Glomerular visceral epithelial cell (primary cell): ENCODE measurements around the gene HPS3.
"Not testable (repeated sequence)": the region's sequence is repeated elsewhere in the genome, so short reads cannot be mapped to it uniquely, and the experiment has no call there.

Experiments used
- DNase-seq: peaks from one replicate; pipeline ENCODE4 v3.0.0-alpha.2; 2016; ENCODE audit errors: extremely low spot score

Gene HPS3, protein sequence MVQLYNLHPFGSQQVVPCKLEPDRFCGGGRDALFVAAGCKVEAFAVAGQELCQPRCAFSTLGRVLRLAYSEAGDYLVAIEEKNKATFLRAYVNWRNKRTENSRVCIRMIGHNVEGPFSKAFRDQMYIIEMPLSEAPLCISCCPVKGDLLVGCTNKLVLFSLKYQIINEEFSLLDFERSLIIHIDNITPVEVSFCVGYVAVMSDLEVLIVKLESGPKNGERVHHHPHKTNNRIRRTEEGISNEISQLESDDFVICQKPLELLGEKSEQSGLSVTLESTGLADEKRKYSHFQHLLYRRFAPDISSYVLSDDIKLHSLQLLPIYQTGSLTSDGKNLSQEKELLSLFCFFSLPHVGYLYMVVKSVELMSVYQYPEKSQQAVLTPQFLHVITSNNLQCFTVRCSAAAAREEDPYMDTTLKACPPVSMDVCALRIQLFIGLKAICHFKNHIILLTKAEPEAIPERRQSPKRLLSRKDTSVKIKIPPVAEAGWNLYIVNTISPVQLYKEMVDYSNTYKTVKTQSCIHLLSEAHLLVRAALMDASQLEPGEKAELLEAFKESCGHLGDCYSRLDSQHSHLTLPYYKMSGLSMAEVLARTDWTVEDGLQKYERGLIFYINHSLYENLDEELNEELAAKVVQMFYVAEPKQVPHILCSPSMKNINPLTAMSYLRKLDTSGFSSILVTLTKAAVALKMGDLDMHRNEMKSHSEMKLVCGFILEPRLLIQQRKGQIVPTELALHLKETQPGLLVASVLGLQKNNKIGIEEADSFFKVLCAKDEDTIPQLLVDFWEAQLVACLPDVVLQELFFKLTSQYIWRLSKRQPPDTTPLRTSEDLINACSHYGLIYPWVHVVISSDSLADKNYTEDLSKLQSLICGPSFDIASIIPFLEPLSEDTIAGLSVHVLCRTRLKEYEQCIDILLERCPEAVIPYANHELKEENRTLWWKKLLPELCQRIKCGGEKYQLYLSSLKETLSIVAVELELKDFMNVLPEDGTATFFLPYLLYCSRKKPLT

DNA sequence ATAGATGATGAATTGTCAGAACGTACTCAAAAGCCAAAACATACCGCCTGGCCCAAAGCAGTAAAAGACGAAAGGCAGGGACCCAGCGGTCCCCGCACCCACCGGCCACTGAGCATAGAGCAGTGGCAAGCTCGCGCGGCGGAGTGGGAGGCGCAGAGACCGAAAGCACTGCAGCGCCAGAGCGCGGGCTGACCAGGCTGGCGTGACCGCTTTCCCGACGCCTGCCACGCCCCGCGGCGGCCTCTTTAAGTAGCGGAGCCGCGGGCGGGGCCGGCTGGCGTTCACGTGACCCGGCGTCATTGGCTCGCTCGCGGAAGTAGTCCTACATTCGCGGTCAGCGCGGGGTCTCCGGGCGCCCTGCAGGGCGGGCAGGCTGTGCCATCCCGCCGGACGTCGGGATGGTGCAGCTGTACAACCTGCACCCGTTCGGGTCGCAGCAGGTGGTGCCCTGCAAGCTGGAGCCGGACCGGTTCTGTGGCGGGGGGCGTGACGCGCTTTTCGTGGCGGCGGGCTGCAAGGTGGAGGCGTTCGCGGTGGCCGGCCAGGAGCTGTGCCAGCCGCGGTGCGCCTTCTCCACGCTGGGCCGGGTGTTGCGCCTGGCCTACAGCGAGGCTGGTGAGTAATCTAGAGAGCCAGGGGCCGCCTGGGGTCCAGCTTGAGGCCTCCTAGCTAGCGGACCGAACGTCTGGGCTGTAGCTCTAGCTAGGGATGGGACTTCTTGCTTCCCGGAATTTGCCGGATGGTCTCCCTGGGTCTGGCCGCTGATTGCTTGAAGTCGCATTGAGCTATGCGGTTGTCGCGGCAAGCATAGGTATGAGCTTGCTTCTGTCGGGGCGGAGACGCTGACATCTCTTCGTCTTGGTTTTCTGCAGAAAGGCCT is at the start of gene HPS3:
HPS3 (plus strand) TSS at position 313 of the 880 bp plus-strand sequence; CDS start at position 399, 86 bp downstream.
- peak; percentile 92 for DNase-seq

DNA sequence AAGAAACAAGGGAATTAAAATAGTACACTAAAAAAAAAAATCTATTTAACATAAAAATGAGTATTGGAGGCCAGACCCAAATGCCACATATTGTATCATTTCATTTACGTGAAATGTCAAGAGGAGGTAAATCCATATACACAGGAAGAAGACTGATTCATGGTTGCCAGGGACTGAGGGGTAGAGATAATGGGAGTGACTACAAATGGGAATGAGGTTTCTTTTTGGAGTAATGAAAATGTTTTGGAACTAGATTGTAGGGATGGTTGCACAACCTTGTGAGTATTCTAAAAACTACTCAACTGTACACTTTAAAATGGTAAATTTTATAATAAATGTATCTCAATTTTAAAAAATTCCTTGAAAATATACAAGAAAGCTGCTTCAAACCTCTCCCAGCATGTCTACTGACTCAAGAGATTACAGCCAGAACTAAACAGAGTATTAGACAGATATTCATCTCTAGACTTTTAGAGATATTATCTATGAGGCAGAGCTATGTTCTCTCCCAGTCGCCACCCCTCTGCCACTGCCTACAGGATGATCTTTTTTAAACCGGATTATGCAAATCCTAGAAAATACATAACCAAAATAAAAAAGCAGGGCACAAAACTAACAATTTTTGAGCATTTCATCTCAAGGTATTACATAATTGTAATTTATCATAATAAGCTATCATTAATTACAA is 49.3 kb upstream of the HPS3 start:
- DNase-seq = no peak

DNA sequence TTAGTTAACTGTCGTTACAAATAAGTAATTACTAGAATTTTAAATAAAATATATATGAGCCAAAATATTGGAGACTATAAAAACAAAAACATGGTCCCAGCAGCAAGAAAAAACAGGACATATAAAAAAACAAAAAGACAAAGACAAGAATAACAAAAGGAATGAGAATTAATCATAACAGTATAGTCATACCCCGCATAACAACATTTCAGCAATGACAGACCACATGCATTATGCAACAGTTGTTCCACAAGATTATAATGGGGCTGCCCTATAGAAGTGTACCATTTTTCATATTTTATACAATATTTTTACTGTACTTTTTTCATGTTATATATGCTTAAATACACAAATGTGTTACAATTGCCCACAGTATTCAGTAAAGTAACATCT is 48.7 kb upstream of the HPS3 start:
- peak; percentile 4 for DNase-seq

DNA sequence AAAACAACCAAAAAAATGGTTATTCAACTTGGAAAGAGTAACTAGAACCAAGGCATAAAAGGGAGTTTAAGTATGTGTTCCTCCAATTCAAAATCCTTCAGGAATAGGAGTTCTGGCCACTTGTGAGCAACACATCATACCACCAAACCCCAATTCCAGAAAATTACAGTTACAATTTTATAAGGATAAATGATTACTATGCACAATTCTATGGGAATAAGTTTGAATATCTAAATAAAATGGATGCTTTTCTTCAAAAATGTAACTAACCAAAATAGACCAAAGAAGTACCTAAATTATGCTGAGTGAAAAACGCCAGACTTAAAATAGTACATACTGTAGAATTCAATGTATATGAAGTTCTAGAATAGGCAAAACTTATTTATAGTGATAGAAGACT is 47.7 kb upstream of the HPS3 start:
- no peak for DNase-seq

DNA sequence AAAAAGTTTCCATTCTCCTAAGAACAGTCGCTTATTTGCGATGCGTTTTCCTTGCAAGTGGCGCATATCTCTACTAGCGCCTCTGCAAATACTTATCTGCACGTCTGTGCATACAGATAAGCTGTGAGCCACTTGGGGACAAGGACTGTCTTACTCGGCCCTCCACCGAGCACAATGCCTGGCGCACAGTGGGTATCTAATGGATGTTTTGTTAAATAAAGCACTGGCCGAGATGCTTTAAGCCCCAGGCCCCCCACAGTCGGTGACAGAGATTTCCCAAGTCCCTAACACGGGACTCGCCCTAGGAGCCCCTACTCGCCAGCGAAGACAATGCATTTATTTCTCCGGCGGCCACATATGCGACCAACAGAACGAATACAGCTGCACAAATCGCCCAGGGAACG is 43.6 kb upstream of the HPS3 start:
- peak; percentile 20 for DNase-seq

DNA sequence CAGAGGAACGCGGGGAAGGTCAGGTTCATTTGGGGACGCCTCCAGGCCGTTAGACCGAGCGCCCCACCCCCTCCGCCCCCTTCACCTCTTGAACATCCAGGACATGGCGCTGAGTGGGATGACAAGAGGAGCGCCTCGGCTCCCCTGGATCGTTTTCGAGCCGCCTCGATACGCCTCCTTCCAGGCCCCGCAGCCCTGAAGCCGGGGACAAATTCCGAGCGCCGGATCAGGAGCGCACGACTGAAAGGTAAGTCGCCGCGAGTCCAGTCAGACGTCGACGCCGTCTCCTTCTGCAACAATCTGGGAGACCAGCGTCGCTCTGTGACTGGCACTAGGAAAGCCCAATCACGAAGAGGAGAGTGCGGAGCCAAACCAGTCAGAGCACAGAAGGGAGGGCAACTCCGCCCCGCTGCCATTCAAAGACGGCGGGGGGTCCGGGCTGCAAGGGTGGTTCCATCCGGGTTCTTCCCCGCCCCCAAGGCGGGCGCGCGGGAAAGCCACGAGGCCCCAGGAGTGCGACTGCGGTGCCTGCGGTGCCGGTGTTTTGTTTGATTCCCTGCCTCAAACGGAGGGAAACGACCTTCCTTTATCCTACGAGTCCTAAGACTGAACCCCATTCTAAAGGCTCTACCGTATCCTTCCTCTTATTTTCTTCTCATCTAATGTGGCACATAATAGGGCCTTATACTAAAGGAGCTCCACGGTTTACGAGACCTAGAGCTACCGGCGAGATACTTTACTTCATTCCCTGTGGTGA is 43.0 kb upstream of the HPS3 start, which contains the start of gene HLTF:
HLTF (minus strand) TSS at position 302 of the 757 bp plus-strand sequence; CDS start at position 105, 197 bp downstream.
- peak; percentile 97 for DNase-seq

DNA sequence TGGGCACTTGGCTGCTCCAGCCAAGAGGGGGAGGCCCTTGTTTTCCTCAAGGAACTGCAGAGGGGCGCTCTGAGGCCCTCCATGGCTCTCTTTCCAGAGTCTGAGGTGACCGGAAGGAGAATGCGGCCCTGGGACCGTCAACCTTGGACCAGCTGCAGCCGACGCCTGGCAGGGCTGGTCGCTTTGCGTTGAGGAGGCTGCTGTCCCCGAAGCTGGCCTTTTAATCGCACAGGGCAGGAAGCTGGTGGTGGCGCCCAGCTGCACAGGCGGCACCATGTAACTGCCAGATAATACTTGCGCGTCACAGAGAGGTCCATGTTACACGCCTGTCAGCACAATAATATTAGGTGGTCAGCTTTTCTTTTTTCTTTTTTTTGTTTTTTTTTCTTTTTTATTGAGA is 42.2 kb upstream of the HPS3 start:
- DNase-seq = no peak

DNA sequence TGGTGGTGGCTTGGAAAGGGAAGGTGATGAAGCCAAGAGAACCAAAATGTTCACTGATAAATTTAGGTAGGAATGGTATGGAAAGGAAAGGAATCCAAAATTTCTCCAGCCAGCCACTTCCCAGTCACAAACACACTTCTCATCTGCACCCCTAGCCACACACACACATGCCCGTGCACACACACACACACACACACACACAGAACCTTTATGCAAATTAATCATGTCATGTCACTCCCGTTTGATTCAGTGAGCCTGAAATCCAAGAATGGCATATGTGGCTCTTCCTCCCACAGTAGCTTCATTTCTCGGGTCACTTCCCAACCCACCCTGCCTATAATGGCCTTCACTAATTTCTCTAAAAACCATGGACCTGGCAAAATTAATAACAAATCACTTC is 40.0 kb upstream of the HPS3 start:
- DNase-seq = no peak

DNA sequence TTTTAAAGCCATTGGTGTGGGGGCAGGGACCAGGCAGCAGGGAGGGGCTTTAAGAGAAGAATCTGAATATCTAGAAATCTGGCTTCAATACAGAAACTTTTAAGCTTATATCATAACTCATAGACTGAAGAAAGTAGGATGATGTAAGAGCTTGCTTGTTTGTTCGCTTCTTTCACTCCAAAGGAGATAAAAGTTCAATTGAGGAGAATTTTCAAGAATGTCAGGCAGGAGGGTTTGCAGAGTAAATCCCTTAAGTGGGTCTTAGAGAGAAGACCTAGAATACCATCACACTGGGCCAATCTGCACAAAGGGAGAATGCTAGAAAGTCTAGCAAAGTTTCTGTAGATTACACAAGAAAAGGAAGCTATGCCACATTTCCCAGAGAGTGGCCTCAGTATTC is 39.0 kb upstream of the HPS3 start:
- DNase-seq = no peak

DNA sequence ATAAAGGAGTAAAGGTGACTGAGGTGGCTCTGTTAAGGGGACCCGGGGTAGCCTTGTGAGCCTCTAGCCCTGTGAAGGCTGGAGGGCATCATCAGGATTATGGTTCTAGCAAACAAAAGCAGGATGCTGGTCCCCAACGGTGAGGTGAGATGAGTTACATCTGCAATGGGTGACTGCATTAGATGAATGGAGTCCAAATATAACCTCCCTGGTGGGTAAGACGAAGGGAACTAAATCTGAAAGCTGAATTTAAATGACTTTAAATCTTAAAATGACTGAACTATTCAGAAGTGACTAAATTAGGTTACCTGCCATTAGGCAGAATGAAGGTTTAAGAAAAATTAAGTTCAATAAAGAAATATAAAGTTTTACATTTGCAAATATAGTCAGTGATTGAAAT is 38.5 kb upstream of the HPS3 start:
- no peak for DNase-seq

DNA sequence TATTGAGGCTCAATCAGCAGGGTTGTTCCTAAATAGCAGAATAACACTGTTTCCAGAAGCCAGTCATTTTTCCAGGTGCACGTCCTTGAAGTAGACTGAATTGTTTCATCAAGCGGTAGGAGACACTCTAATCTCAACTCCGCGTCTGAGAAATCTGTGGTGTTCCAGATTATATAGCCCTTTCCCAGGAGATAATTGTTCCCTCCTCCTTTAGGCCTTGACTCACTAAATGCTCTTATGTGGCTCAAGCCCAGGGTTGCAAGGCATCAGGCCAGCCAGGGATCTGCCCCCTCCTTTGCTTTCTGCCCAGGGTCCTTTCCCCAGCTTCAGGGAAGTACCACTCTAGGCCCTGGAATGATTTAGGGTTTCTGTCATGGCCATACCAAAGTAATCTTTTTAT is 37.5 kb upstream of the HPS3 start:
- DNase-seq = no peak

DNA sequence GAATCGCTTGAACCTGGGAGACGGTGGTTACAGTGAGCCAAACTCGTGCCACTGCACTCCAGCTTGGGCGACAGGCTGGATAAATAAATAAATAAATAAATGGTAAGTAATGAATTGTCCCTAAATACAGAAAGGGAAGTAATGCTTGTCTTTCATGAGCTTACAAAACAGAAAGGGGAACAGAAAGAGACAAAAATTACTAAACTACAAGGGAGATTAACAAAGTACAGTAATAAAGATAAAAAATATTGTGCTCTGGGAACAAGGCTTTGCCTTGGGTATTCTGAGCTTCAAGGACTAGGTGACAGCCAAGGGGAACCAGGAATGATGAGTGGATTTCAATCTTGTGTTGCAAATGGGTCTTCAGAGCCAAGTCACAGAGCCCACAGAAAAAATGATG is 34.0 kb upstream of the HPS3 start:
- no peak for DNase-seq

DNA sequence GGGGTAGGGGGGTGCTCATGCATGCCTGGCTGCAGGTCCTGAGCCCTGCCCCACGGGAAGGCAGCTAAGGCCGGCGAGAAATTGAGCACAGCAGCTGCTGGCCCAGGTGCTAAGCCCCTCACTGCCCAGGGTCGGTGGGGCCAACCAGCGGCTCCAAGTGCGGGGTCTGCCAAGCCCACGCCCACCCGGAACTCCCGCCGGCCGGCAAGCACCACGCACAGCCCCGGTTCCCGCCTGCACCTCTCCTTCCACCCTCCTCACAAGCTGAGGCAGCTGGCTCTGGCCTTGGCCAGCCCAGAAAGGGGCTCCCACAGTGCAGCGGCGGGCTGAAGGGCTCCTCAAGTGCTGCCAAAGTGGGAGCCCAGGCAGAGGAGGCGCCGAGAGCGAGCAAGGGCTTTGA is 31.5 kb upstream of the HPS3 start:
- DNase-seq = not testable (repeated sequence)

DNA sequence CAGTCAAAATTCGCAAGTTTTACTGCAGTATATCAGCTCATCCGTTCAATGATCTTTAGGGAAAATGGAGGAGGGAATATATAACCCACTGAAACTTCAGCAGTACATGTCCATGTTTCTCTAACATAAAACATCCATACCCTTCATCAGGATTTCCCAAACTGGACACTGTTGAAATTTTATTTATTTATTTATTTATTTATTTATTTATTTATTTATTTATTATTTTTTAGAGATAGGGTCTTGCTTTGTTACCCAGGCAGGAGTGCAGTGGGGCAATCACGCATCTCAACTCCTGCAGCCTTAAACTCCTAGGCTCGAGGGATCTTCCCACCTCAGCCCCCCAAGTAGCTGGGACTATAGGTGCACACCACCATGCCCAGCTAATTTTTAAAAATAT is 28.3 kb upstream of the HPS3 start:
- DNase-seq = no peak

DNA sequence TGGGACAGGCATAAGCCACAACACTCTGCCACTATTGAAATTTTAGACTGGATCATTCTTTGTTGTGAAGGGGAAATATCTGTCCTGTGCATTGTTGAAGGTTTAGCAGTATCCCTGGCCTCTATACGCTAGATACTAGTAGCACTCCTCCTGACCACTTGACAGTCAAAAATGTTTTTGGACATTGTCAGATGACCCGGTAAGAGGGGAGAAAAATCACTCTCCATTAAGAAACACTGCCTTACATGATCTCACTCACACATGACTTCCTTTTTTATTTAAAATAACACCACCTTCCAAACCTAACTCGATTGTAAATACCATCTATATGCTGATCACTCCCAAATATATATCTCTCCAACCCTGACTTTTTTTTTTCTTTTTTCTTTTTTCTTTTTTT is 27.8 kb upstream of the HPS3 start:
- no peak for DNase-seq

DNA sequence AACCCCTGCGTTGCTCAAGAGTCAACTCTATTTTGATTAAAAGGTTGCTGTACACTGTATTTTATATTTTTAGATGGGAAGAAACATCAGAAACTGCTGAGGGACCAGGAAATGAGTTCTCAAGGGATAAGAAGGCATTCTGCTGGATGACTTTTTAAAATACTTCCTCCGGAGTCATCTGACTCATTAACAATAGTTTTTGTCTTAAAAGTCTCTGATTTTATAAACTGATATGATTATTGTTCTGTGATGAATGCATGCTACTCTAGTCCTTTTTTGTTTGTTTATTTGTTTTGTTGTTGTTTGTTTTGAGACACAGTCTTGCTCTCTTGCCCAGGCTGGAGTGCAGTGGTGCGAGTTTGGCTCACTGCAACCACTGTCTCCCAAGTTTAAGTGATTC is 25.0 kb upstream of the HPS3 start:
- DNase-seq = no peak

DNA sequence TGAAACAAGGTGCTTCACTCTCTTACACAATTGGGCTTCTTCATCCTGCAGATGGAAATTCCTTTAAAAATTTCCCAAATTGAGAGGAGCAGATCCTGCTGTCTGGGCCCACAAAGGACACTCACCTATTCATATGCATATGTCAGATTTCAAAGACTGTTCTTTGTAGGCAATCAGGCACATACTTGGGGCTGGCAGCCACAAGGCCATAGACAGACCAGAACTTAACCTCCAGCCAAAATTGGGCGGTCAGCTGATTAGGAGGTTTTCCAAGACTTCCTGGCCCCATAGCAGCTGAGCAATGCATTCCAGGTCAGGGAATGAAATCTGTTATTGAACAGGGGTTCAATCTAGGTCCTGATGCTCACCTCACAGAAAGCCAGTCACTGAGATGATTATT is 15.0 kb upstream of the HPS3 start:
- no peak for DNase-seq

DNA sequence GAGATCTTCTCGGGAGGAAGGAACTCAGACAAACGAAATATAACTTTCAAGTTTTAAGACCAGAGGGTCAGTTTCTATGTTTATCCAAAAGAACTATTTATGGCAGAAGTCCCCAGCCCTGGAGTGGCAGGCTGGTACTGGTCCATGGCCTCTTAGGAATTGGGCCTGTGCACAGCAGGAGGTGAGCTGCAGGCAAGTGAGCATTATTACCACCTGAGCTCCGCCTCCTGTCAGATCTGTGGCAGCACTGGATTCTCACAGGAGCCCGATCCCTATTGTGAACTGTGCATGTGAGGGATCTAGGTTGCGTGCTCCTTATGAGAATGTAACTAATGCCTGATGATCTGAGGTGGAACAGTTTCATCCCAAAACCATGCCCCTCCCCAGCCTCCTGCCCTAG is 14.3 kb upstream of the HPS3 start:
- no peak for DNase-seq

DNA sequence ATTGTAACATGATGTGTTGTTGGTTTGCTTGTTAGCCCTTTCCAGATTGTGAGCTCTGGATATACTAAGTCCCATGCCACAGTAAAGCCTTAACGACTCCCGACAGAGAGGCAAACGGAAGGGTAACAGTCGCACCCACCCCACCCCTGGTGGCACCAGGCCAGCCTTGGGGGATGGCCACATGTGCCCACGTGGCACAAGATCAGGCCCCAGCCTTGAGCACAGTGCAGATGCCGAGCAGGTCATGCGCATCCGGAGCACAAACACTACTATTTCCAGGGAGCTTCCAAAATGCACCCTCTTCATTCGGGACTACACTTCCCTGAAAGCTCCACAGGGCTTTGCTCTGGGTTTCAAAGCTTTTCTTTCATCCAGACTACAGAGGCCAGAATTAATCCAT is 10.7 kb upstream of the HPS3 start:
- DNase-seq = no peak

DNA sequence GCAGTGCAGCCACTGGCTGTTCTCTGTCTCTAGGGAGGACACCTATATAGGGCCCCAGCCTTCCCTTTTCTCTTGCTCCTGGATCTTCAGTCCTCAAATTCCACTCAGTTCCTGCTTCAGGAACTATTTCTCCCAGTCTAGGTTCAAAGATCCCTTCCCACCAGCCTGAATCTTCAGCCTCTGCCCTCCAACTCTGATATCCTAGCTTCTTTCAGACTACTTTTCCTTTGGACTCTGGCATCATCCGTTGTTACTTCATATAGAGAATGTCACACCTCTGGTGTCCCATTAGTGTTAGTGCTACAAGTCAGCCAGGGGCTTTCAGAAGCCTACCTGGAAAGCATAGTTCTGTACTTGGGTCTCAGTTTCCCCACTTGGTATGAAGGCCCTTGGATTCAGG is 10.0 kb upstream of the HPS3 start:
- DNase-seq = no peak
